ENCODE results near the gene JPH3.

JPH3 gene

GRCh38 chr16:87602001-87602775, at the start of gene JPH3:
JPH3 (plus strand) TSS chr16:87602508; CDS start chr16:87603147, 639 bp downstream.
- DNase-seq (ENCODE audit: low read depth): no peak

GRCh38 chr16:87552772-87553573, 49.3 kb upstream of the JPH3 start:
- DNase-seq (ENCODE audit: low read depth): peak; percentile 25

GRCh38 chr16:87554754-87555427, 47.4 kb upstream of the JPH3 start:
- DNase-seq (ENCODE audit: low read depth): no peak

- no peak for DNase-seq (ENCODE audit: low read depth)
Measured at GRCh38 chr16:87555647-87556046, 46.7 kb upstream of the JPH3 start.

- no peak for DNase-seq (ENCODE audit: low read depth)
Measured at GRCh38 chr16:87556941-87557459, 45.3 kb upstream of the JPH3 start.

DNA sequence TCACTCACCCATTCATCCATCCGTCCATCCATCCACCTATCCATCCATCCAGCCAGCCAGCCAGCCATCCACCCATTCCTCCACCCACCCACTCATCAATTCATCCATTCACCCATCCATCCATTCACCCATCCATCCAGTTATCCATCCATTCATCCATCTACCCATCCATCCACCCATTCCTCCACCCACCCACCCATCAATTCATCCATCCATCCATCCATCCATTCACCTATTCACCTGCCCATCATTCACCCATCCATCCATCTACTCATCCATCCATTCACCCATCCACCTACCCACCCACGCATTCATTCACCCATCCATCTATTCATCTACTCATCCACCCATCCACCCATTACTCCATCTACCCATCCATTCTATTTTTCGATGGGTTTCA, 43.6 kb upstream of the JPH3 start:
- DNase-seq (ENCODE audit: low read depth): no peak

- no peak for DNase-seq (ENCODE audit: low read depth)
Measured at GRCh38 chr16:87559945-87560344, 42.4 kb upstream of the JPH3 start.

- DNase-seq (ENCODE audit: low read depth): no peak
Measured at GRCh38 chr16:87560428-87561199, 41.7 kb upstream of the JPH3 start.

GRCh38 chr16:87561200-87562105, 40.9 kb upstream of the JPH3 start:
- no peak for DNase-seq (ENCODE audit: low read depth)

- DNase-seq (ENCODE audit: low read depth): no peak
Measured at GRCh38 chr16:87562201-87562600, 40.1 kb upstream of the JPH3 start.

DNA sequence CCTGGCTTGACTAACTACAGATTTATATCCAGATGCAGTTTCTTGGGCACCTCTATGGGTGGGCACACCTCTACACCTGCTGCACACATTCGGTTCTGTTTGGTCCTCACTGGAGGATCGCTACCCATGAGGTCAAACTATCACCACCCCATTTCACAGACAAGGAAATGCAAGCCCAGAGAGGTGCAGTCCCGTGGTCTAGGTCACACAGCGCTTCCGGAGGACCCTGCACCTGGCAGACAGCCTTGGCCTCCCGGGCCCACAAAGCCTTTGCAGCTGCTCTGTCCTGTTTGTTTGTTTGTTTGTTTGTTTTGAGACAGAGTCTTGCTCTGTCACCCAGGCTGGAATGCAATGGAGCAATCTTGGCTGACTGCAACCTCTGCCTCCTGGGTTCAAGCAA, 39.3 kb upstream of the JPH3 start:
- no peak for DNase-seq (ENCODE audit: low read depth)

GRCh38 chr16:87563714-87564523, 38.4 kb upstream of the JPH3 start:
- no peak for DNase-seq (ENCODE audit: low read depth)

- no peak for DNase-seq (ENCODE audit: low read depth)
Measured at GRCh38 chr16:87564524-87564778, 37.9 kb upstream of the JPH3 start.

GRCh38 chr16:87569601-87570571, 32.4 kb upstream of the JPH3 start:
- no peak for DNase-seq (ENCODE audit: low read depth)

DNA sequence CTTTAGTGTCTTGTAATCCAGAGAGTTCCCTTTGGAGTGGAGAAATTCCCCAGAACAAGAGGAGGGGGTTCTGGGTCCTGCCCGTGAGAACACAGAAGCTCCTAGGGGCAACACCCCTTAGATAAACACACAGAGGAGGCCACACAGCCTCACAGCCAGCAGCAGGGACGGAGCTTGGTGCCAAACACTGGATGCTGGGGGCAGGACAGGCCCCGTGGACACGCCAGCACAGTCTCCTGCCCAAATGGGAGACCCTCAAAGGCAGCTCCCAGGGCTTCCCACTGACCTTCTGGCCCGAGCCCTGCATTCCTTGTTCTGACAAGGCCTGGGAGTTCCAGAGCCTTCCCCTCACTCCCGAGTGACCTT, 31.8 kb upstream of the JPH3 start:
- DNase-seq (ENCODE audit: low read depth): no peak

- DNase-seq (ENCODE audit: low read depth): peak; percentile 52
Measured at GRCh38 chr16:87570938-87571867, 31.1 kb upstream of the JPH3 start.

DNA sequence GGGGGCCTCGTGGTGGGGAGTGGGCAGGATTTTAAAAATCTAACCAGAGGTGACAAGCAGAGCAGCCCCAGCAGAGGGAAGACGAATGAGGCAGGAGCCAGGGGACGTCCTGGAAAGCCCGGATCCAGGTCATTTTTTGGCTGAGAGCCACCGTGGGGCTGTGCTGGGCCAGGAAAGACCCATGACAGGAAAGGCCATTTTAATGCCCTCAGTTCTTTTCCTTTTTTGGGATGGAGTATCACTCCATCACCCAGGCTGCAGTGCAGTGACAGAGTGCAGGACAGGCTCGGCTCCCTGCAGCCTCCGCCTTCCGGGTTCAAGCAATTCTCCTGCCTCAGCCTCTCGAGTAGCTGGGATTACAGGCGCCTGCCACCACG, 30.5 kb upstream of the JPH3 start:
- no peak for DNase-seq (ENCODE audit: low read depth)

DNA sequence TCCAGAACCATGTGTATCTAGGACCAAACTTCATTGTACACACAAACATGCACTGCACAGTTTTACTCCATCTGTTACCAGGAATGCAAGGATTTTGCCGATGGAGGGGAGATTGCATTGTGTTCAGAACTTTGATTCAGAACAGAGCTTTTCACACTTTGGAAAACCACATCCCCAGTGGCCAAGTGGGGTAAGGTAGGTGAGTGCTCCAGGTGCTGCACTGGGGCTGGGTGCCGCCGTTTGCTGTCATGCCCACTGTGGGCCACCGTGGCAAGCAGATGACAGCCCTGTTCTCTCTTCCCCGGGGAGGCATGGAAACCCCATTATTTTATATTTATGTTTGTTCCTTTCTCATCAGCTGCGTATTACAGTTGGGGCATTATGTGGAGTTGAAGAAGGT, 29.3 kb upstream of the JPH3 start:
- DNase-seq (ENCODE audit: low read depth): no peak
